NCI-H2029 (cell line): ENCODE results near the gene MATN1.

Source experiments
- DNase-seq: peaks from one replicate; lab custom pipeline; 2025; lab: John Stamatoyannopoulos, UW

The MATN1 gene

GRCh38 chr1:30758121-30758688 lies 34.8 kb upstream of the MATN1 start:
- no peak for DNase-seq

- DNase-seq = no peak
Observed at GRCh38 chr1:30757352-30758120, 34.2 kb upstream of the MATN1 start, which contains the start of gene LAPTM5. Gene LAPTM5, minus strand, starts transcription at chr1:30757774. Its CDS starts 29 bp downstream, at chr1:30757745.

DNA sequence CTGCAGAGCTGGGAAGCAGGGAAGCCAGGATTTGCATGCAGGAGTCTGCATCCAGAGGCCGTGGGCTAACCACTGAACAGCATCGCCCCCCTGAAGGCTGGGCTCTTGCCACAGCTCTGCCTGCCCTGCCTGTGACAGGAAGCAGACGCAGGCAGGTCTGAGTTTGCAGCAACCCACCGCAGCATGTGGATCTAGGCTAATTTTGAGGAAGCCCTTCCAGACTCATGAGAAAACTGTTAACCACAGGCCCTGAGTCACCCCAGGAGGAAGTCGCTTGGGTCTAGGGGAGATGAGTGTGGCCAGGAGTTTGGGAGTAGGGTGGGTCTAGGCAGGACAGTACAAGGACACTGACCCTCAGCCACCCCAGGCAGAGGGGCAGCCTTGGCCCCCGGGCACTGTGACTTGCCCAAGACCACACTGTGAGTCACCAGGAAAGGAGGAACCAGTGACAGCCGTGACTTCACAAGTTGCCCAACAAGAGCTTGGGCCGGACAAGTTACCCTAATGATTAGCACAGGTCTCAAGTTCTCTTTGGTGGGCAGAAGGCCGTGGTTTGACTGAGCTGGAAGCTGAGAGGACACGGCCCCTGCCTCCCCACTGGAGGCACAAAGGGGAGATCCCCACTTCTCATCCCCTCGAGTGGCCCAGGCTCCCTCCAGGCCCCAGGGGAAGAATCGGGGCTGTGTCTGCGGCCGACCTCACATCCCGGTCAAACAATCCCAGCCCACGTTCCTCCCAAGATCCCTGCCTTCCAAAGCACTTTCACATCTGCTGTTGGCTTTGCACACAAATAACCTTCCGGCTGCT lies 33.4 kb upstream of the MATN1 start:
- no peak for DNase-seq

- DNase-seq = no peak
Observed at GRCh38 chr1:30756206-30756544, 32.8 kb upstream of the MATN1 start.

- no peak for DNase-seq
Observed at GRCh38 chr1:30755746-30756145, 32.4 kb upstream of the MATN1 start.

DNA sequence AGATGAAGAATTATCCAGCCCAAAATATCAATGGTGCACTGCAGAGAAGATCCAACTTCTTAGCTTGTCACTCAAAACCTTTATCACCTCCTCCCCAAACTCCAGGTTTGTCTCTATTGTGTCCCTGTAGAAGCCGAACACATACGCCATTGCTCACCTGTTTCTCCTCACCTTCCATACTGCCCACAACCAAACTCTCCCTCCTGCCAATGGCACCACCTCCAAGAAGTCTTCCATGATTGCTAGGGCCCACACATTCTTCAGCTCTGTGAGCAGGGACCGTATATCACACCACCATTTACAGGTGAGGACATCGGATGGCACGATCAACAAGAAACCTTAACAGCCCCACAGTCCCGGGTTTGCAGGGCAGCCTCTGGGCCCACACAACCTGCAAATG lies 31.9 kb upstream of the MATN1 start:
- DNase-seq = no peak

GRCh38 chr1:30754684-30755171 lies 31.3 kb upstream of the MATN1 start:
- DNase-seq = no peak

DNA sequence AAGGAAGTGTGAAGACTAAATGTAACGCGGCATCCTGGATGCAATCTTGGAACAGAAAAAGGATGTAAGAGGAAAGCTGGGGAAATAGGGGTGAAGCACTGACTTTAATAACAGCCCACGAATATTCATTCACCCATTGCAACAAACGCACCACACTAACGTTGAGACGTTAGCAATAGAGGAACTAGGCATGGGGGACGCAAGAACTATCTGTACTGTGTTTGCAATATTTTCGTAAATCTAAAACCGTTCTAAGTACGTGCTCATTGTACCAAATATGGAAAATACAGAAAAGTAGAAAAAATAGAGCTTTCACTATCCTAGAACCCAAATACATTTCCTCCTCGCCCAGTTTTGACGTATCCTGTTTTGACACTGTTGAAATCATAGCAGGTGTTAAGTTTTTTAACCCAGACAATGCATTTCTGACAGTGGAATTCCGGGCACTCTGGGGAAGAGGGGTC lies 30.3 kb upstream of the MATN1 start:
- no peak for DNase-seq

DNA sequence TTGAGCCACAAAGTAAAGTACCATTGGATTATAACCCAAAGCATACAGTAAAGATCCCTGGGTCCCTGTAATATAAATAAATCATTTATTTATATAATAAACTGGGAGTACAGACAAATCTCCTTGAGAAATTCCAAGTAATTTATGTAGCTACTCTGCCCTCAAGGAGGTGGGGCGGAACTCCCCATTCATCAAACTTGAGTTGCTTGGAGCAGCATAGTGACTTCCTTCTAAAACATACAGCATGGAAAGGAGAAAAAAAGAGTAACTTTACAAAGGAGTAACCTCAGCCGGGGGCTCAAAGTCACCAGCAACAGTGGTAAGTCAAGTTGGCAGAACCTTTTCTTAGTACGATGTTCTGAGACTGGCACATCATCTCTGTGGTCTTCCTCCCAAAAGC lies 29.7 kb upstream of the MATN1 start:
- DNase-seq = no peak

GRCh38 chr1:30752651-30752908 lies 29.2 kb upstream of the MATN1 start:
- DNase-seq = no peak

DNA sequence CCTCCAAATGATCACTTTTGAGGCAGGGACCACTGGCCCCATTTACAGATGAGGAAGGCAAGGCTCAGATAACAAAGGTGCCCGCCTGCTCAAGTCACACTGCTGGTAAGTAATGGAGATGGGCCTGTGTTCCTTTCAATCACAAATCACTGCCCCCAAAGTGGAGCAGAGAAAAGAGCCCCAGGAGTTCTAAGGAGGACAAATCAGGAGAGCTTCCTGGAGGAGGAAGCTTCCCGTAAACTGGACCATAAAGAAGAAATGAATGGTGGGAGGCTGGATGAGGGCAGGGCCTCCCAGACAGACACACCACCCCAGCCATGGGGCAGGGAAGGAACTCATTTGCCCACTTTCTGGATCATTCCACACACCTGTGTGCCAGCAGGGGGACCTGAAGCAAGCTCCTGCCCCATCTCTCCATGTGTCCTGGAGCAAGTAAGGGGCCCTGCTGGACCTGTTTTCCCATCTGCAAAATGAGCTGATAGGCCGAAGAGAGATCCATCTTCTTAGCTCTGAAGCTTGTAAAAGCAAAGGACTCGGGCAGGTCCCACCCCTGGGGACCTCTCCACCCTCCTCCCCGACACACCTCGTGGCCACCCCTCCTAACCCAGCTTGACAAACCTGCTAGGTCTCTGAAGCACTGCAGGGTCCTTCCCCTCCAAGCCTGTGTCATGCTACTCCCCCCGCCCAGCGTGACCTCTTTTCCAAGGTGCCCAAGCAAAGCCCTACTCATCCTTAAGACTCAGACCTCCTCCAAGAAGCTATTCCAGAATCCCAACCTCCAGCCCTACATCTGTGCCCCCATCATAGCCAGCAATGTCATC lies 28.7 kb upstream of the MATN1 start:
- DNase-seq = no peak

DNA sequence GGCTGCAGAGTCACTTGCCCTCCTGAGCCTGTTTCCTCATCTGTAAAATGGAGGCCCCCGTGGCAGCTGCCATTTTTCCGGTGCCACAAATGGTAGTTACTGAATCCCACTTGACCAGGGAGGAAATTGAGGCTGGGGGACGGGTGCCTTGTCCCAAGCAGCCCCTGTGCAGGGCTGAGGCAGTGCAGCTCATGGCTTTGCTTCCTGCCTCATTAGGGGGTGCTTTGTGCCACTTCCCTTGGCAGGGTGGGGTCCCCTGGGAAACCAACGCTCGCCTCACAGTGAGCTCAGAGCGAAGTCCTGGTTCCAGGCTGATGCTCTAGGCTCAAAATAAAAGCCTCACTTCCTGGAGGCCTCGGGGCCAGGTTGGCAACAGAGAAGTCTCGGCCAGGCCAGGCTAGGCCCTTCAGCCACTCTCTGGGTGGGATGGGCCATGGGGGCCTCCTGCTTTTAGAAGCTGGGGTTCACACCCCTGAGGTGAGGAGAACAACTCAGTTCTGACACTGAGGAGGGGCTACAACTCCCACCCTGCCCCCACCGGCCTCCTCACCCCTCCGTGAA lies 27.4 kb upstream of the MATN1 start:
- DNase-seq = no peak

- DNase-seq = no peak
Observed at GRCh38 chr1:30749691-30750583, 26.6 kb upstream of the MATN1 start.

- DNase-seq = no peak
Observed at GRCh38 chr1:30748699-30749401, 25.5 kb upstream of the MATN1 start.

DNA sequence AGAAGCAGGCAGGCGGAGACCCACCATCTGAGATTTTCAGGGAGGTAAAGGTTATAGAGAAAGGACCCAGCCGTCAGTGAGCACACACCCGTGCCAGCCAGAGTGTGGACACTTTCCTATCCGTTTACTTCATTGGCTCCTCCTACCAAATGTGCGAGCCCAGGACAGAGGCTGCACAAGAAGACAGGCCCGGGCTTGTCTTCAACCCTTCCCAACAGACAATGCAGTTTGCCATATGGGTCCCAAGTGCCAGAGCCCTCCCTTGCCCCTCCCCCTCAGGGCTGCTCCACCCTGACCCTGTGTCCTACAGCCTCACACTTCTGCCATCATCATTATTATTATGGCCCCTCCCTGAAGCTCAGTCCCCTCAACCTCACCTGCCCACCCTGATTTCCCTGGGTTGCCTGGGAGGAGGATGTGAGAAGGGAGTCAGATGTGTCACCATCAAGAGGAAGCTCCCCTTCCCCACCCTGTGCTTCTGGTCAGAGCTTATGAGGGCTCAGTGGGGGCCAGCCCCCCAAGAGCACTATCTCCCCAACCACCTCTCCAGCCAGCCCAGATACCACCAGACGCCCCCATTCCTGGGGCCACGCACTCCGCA lies 24.8 kb upstream of the MATN1 start:
- DNase-seq = no peak

DNA sequence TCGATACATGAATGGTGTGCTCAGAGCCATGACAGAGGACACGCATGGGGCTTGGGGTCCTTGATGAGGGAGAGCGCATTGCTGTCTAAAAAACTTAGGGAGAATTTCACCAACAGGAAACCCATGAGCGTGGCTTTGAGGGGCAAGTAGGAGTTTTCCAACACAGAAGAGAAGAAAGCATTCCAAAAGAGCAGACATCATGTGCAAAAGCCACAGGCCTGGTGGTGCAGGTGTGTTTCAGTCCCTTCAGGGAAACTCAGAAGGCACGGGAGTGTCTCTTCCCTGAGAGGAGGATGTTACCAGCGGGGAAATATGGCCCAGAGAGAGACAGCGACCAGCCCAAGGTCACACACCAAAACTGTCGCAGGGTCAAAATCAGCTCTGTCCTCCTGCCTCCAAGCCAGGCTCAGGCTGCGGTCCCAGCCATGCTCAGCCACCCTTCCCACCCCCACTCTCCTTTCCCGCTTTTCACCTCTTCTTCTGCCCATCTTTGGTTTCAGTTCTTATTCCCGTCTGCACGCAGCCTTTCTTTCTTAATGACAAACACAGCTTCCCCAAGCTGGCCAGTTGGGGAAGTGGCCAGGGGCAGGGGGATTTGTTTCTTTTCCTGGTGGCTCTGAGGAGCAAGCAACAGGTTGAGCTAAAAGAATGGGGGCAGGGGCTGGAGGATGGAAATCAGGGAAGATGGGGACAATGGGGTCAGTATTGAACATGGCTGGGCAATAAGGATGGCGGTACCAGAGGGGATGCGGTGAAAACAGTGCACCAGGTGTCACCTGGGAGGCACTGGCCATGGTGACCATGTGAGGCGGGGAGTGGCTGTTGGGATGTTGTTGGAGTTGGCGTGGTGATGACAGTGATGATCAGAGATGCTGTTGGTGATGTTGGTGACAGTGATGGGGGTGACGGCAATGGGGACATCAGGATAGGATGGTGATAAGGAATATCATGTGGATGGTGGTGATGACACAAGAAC lies 23.9 kb upstream of the MATN1 start:
- no peak for DNase-seq

- DNase-seq = no peak
Observed at GRCh38 chr1:30746212-30747032, 23.0 kb upstream of the MATN1 start.

- DNase-seq = no peak
Observed at GRCh38 chr1:30745834-30746208, 22.4 kb upstream of the MATN1 start.
